Effector CD4-positive, alpha-beta T cell (primary cell): ENCODE results near the gene SH3D19.

Experiments
- DNase-seq: peaks from one replicate; pipeline ENCODE4 v3.0.0-alpha.2; 2020

Gene SH3D19

GRCh38 chr4:151184523-151185458, 140.6 kb downstream of the SH3D19 start:
- DNase-seq, result no peak

GRCh38 chr4:151182455-151182996, 142.9 kb downstream of the SH3D19 start:
- DNase-seq, result no peak

- no peak for DNase-seq
Observed at GRCh38 chr4:151176685-151177084, 148.7 kb downstream of the SH3D19 start.

- no peak for DNase-seq
Observed at GRCh38 chr4:151175754-151176631, 149.4 kb downstream of the SH3D19 start.

GRCh38 chr4:151175233-151175632, 150.2 kb downstream of the SH3D19 start:
- DNase-seq, result no peak

GRCh38 chr4:151174784-151175183, 150.6 kb downstream of the SH3D19 start:
- DNase-seq, result no peak

- DNase-seq, result no peak
Observed at GRCh38 chr4:151173871-151174270, 151.5 kb downstream of the SH3D19 start.

GRCh38 chr4:151169900-151170299, 155.5 kb downstream of the SH3D19 start:
- DNase-seq, result no peak

- DNase-seq, result no peak
Observed at GRCh38 chr4:151169223-151169622, 156.2 kb downstream of the SH3D19 start.

GRCh38 chr4:151167561-151167960, 157.8 kb downstream of the SH3D19 start:
- no peak for DNase-seq

GRCh38 chr4:151166636-151167035, 158.8 kb downstream of the SH3D19 start:
- no peak for DNase-seq

GRCh38 chr4:151165205-151166000, 160.0 kb downstream of the SH3D19 start:
- no peak for DNase-seq

- DNase-seq, result no peak
Observed at GRCh38 chr4:151163855-151164254, 161.6 kb downstream of the SH3D19 start.

- DNase-seq, result no peak
Observed at GRCh38 chr4:151158979-151159378, 166.4 kb downstream of the SH3D19 start.

- DNase-seq, result no peak
Observed at GRCh38 chr4:151157543-151157942, 167.9 kb downstream of the SH3D19 start.

- no peak for DNase-seq
Observed at GRCh38 chr4:151153585-151153984, 171.8 kb downstream of the SH3D19 start.

- no peak for DNase-seq
Observed at GRCh38 chr4:151152028-151152427, 173.4 kb downstream of the SH3D19 start.

GRCh38 chr4:151150821-151151580, 174.4 kb downstream of the SH3D19 start:
- DNase-seq, result no peak

- no peak for DNase-seq
Observed at GRCh38 chr4:151148261-151148660, 177.1 kb downstream of the SH3D19 start.

GRCh38 chr4:151147000-151147399, 178.4 kb downstream of the SH3D19 start:
- no peak for DNase-seq

GRCh38 chr4:151144329-151145072, 180.9 kb downstream of the SH3D19 start:
- DNase-seq, result no peak
